Suprapubic skin (tissue), 4 donors: Measurements from ENCODE around the gene RSRC1. TPM values are rescaled to one million over a fixed set of nuclear protein-coding genes. Genes with fewer than 3 reads are reported as not detected.

Experiments used
- DNase-seq, 2 donors: peaks; one replicate each; pipeline ENCODE4 v3.0.0-alpha.2; 2019; ENCODE audit warnings: low spot score in 2 of 2
- H3K27ac ChIP-seq: fragments of 200-600 bp; sonication (generic); one replicate; pipeline ENCODE4 v1.5.1; 2019
- H3K27me3 ChIP-seq: fragments of 200-600 bp; sonication (generic); one replicate; pipeline ENCODE4 v1.5.1; 2019
- H3K36me3 ChIP-seq: fragments of 200-600 bp; sonication (generic); one replicate; pipeline ENCODE4 v1.5.1; 2019
- H3K4me1 ChIP-seq: fragments of 200-600 bp; sonication (generic); one replicate; pipeline ENCODE4 v1.5.1; 2019
- H3K4me3 ChIP-seq: fragments of 200-600 bp; sonication (generic); one replicate; pipeline ENCODE4 v1.5.1; 2019; ENCODE audit warnings: mild to moderate bottlenecking
- H3K9me3 ChIP-seq: fragments of 200-600 bp; sonication (generic); one replicate; pipeline ENCODE4 v1.5.1; 2019
- CTCF ChIP-seq, 2 donors: fragments of 200-600 bp in 1 of 2; fragments of 450-650 bp in 1 of 2; sonication (generic) in 1 of 2; IDR thresholded peaks; one replicate each; pipeline ENCODE4 v1.5.1; 2016 to 2019; ENCODE audit warnings: antibody characterized with exemption in 2 of 2, mild to moderate bottlenecking in 1 of 2, moderate library complexity in 1 of 2
- EP300 ChIP-seq: sonication (generic); formaldehyde crosslinking; IDR thresholded peaks from one replicate; pipeline ENCODE4 v1.6.1; 2017; ENCODE audit warnings: antibody characterized with exemption
- POLR2A ChIP-seq, 2 donors: fragments of 450-650 bp; IDR thresholded peaks; one replicate each; pipeline ENCODE4 v1.6.1; 2017; ENCODE audit warnings: antibody characterized with exemption in 2 of 2, mild to moderate bottlenecking in 2 of 2, moderate library complexity in 2 of 2
- POLR2AphosphoS5 ChIP-seq, 3 donors: sonication (generic); formaldehyde crosslinking; IDR thresholded peaks; one replicate each; pipeline ENCODE4 v1.6.1; 2017; ENCODE audit warnings: antibody characterized with exemption in 3 of 3
- WGBS: methylation state at CpG from one replicate; pipeline ENCODE4 v1.1.5; 2018; 5-methylcytosine and 5-hydroxymethylcytosine counted together
- total RNA-seq, 4 donors: library from RNA; depleted of rRNA; stranded (reverse); fragments of >200 nt; gene quantifications; one replicate each; pipeline ENCODE4 v1.1.0, GENCODE V29; 2016

The RSRC1 gene
- total RNA-seq, 4 donors from 2014 or later, result 20.4 to 33.2 (median 30.4) TPM

- no peaks in the 10 kb centered on the region for H3K9me3 ChIP-seq
- TF ChIP-seq CTCF (IDR thresholded peaks at IDR 0.05), result no peak
- TF ChIP-seq POLR2A (IDR thresholded peaks at IDR 0.05), result no peak
- TF ChIP-seq EP300, result no peak
- TF ChIP-seq POLR2AphosphoS5 (IDR thresholded peaks at IDR 0.05), result no peak
- H3K4me1 ChIP-seq, result peaks cover 16% of the 10 kb centered on the region
- H3K27ac ChIP-seq, result no peak overlapping the region
- DNase-seq, result no peak
- no peaks in the 10 kb centered on the region for H3K27me3 ChIP-seq
- no peak overlapping the region for H3K4me3 ChIP-seq
- WGBS, result 52% methylated on average over 3 of the region's 3 CpGs
- H3K36me3 ChIP-seq, result no peaks in the 10 kb centered on the region
Measured at GRCh38 chr3:158569794-158570193, 459.9 kb downstream of the RSRC1 start.

- Histone ChIP-seq H3K36me3 (no peaks in the 10 kb centered on the region), H3K27ac (no peak within 1 kb of the TSS), H3K27me3 (no peaks in the 10 kb centered on the region), H3K4me3 (peak within 1 kb of the TSS; percentile 55), H3K4me1 (peaks cover 16% of the 10 kb centered on the region), H3K9me3 (no peaks in the 10 kb centered on the region)
- TF ChIP-seq POLR2AphosphoS5 (IDR thresholded peaks at IDR 0.05) (peak in 1 of 3 donors; percentile 91), POLR2A (IDR thresholded peaks at IDR 0.05) (peak in 1 of 2 donors; percentile 58), CTCF (IDR thresholded peaks at IDR 0.05) (no peak), EP300 (no peak)
- DNase-seq, result peak; percentile 98
- WGBS, result 2% methylated on average over 26 of the region's 51 CpGs
Measured at GRCh38 chr3:158570999-158571702, 461.3 kb downstream of the RSRC1 start, which contains the start of gene MLF1. Gene MLF1, plus strand, starts transcription at chr3:158571194. Its CDS starts 107 bp downstream, at chr3:158571301.

- Histone ChIP-seq H3K36me3 (no peaks in the 10 kb centered on the region), H3K4me1 (peaks cover 16% of the 10 kb centered on the region), H3K27ac (no peak overlapping the region), H3K9me3 (no peaks in the 10 kb centered on the region), H3K27me3 (no peaks in the 10 kb centered on the region), H3K4me3 (peak overlapping the region; percentile 55)
- peak in 1 of 2 donors; percentile 72 for DNase-seq
- TF ChIP-seq EP300, result no peak
- no peak for TF ChIP-seq CTCF (IDR thresholded peaks at IDR 0.05)
- TF ChIP-seq POLR2A (IDR thresholded peaks at IDR 0.05), result no peak
- TF ChIP-seq POLR2AphosphoS5 (IDR thresholded peaks at IDR 0.05), result no peak
- WGBS, result 92% methylated on average over 16 of the region's 16 CpGs
Measured at GRCh38 chr3:158571969-158572765, 462.3 kb downstream of the RSRC1 start.

GRCh38 chr3:158572766-158573060 is 462.8 kb downstream of the RSRC1 start:
- no peak overlapping the region for H3K4me3 ChIP-seq
- DNase-seq, result no peak
- no peaks in the 10 kb centered on the region for H3K36me3 ChIP-seq
- no peaks in the 10 kb centered on the region for H3K9me3 ChIP-seq
- 87% methylated on average over 8 of the region's 8 CpGs for WGBS
- no peak overlapping the region for H3K27ac ChIP-seq
- H3K27me3 ChIP-seq, result no peaks in the 10 kb centered on the region
- peaks cover 16% of the 10 kb centered on the region for H3K4me1 ChIP-seq
- TF ChIP-seq POLR2A (IDR thresholded peaks at IDR 0.05), result no peak
- TF ChIP-seq POLR2AphosphoS5 (IDR thresholded peaks at IDR 0.05), result no peak
- TF ChIP-seq CTCF (IDR thresholded peaks at IDR 0.05), result no peak
- no peak for TF ChIP-seq EP300

GRCh38 chr3:158573714-158574113 is 463.8 kb downstream of the RSRC1 start:
- Histone ChIP-seq H3K4me1 (peaks cover 16% of the 10 kb centered on the region), H3K9me3 (no peaks in the 10 kb centered on the region), H3K36me3 (no peaks in the 10 kb centered on the region), H3K27me3 (no peaks in the 10 kb centered on the region), H3K4me3 (no peak overlapping the region), H3K27ac (no peak overlapping the region)
- TF ChIP-seq EP300 (no peak), POLR2A (IDR thresholded peaks at IDR 0.05) (no peak), CTCF (IDR thresholded peaks at IDR 0.05) (no peak), POLR2AphosphoS5 (IDR thresholded peaks at IDR 0.05) (no peak)
- DNase-seq, result no peak
- 90% methylated on average over 7 of the region's 7 CpGs for WGBS
